GM23338 (cell line): ENCODE measurements around the gene ME3. TPM values are rescaled to one million over a fixed set of nuclear protein-coding genes. Genes with fewer than 3 reads are reported as not detected.

Source experiments
- ATAC-seq: fragments of 200-7000 bp; cut with Tn5 transposase; 3 replicates; pipeline ENCODE4 v1.9.1; 2020
- DNase-seq: peaks from one replicate; pipeline ENCODE4 v3.0.0-alpha.2; 2015; ENCODE audit warnings: low spot score
- H2AFZ ChIP-seq: fragments of 200-600 bp; sonication (generic); 2 replicates; pipeline ENCODE4 v1.8.0; 2016; ENCODE audit warnings: antibody characterized with exemption, mild to moderate bottlenecking, moderate library complexity
- H3F3A ChIP-seq: fragments of 200-600 bp; sonication (generic); replicated peaks from 2 replicates; pipeline ENCODE4 v1.8.0; 2017; ENCODE audit warnings: antibody characterized with exemption, mixed run types, low read depth
- H3K27ac ChIP-seq: fragments of 200-600 bp; sonication (generic); 2 replicates; pipeline ENCODE4 v1.6.1; 2016; ENCODE audit warnings: low read depth
- H3K27me3 ChIP-seq: fragments of 200-600 bp; sonication (generic); 2 replicates; pipeline ENCODE4 v1.8.0; 2016; ENCODE audit warnings: mild to moderate bottlenecking, mixed run types, moderate library complexity; ENCODE audit not compliant: insufficient read depth
- H3K36me3 ChIP-seq: fragments of 200-600 bp; sonication (generic); 2 replicates; pipeline ENCODE4 v1.8.0; 2016; ENCODE audit warnings: mild to moderate bottlenecking; ENCODE audit not compliant: insufficient read depth
- H3K4me1 ChIP-seq: fragments of 200-600 bp; sonication (generic); 2 replicates; pipeline ENCODE4 v1.8.0; 2016; ENCODE audit warnings: mild to moderate bottlenecking, moderate library complexity; ENCODE audit not compliant: insufficient read depth
- H3K4me2 ChIP-seq: fragments of 200-600 bp; sonication (generic); 2 replicates; pipeline ENCODE4 v1.7.1; 2017; ENCODE audit warnings: mixed run types
- H3K4me3 ChIP-seq: fragments of 200-600 bp; sonication (generic); 2 replicates; pipeline ENCODE4 v1.6.1; 2016; ENCODE audit warnings: mixed run types
- H3K79me2 ChIP-seq: fragments of 200-600 bp; sonication (generic); replicated peaks from 2 replicates; pipeline ENCODE4 v1.8.0; 2017; ENCODE audit warnings: mild to moderate bottlenecking; ENCODE audit not compliant: insufficient read depth
- H3K9me2 ChIP-seq: fragments of 200-600 bp; sonication (generic); 2 replicates; pipeline ENCODE4 v1.8.0; 2017; ENCODE audit not compliant: insufficient read depth
- H4K20me1 ChIP-seq: fragments of 200-600 bp; sonication (generic); replicated peaks from 2 replicates; pipeline ENCODE4 v1.8.0; 2017; ENCODE audit warnings: mild to moderate bottlenecking; ENCODE audit not compliant: insufficient read depth
- H3K27ac Mint-ChIP-seq: 2 replicates; pipeline ENCODE4 v1.8.0; 2020; ENCODE audit warnings: inconsistent platforms, mild to moderate bottlenecking, moderate library complexity, mixed read lengths
- H3K27me3 Mint-ChIP-seq: 3 replicates; pipeline ENCODE4 v1.8.0; 2022; ENCODE audit warnings: low read depth, mild to moderate bottlenecking, moderate library complexity, mixed read lengths, inconsistent platforms; ENCODE audit not compliant: insufficient read depth, poor library complexity
- H3K36me3 Mint-ChIP-seq: 3 replicates; pipeline ENCODE4 v1.8.0; 2021; ENCODE audit warnings: low read depth, mild to moderate bottlenecking, inconsistent platforms, moderate library complexity, mixed read lengths
- H3K4me1 Mint-ChIP-seq: 3 replicates; pipeline ENCODE4 v1.8.0; 2020; ENCODE audit warnings: mild to moderate bottlenecking, inconsistent platforms, mixed read lengths
- H3K4me3 Mint-ChIP-seq: 3 replicates; pipeline ENCODE4 v1.8.0; 2021; ENCODE audit warnings: moderate library complexity, mild to moderate bottlenecking, inconsistent platforms, mixed read lengths
- H3K9me3 Mint-ChIP-seq: 3 replicates; pipeline ENCODE4 v1.8.0; 2020; ENCODE audit warnings: moderate library complexity, mild to moderate bottlenecking, inconsistent platforms, mixed read lengths
- CREB1 ChIP-seq: fragments of 250-450 bp; sonication (Bioruptor Pico); IDR thresholded peaks from 2 replicates; pipeline ENCODE4 v1.5.0; 2020; ENCODE audit warnings: low read depth, mild to moderate bottlenecking, moderate library complexity
- EZH2 ChIP-seq: fragments of 200-600 bp; sonication (generic); IDR thresholded peaks from one replicate; pipeline ENCODE4 v1.8.0; 2017; ENCODE audit warnings: antibody characterized with exemption, mild to moderate bottlenecking, low read depth; ENCODE audit not compliant: unreplicated experiment
- NANOG ChIP-seq: IDR thresholded peaks from 2 replicates; pipeline ENCODE4 v1.6.1; 2016; ENCODE audit warnings: antibody characterized with exemption, borderline replicate concordance
- POLR2AphosphoS5 ChIP-seq: IDR thresholded peaks from 2 replicates; pipeline ENCODE4 v1.6.1; 2016; ENCODE audit warnings: antibody characterized with exemption, low read depth
- STAT1 ChIP-seq: IDR thresholded peaks from one replicate; pipeline ENCODE4 v1.6.1; 2016; ENCODE audit warnings: antibody characterized with exemption; ENCODE audit not compliant: unreplicated experiment
- ZNF114 ChIP-seq: fragments of 250-450 bp; sonication (Bioruptor Pico); IDR thresholded peaks from 2 replicates; pipeline ENCODE4 v1.5.0; 2020; ENCODE audit warnings: mild to moderate bottlenecking, moderate library complexity
- polyA plus RNA-seq: library from polyadenylated mRNA; unstranded; fragments of >200 nt; fragmentation: Nextera tagmentation; extraction: Ambion mirVana; gene quantifications from 2 replicates; pipeline ENCODE4 v1.2.1, GENCODE V29; 2016
- total RNA-seq: library from RNA; depleted of rRNA; stranded (reverse); fragments of >200 nt; shearing (Covaris generic); gene quantifications from 2 replicates; pipeline ENCODE4 v1.2.3, GENCODE V29; 2014
- TF ChIP-seq, protein P1 (sequence below): IDR thresholded peaks from one replicate; pipeline ENCODE4 v1.6.1; 2018; ENCODE audit warnings: antibody characterized with exemption; ENCODE audit not compliant: unreplicated experiment
- TF ChIP-seq, protein P2 (sequence below), 2 experiments: fragments of 200-600 bp in 1 of 2; sonication (generic) in 1 of 2; conservative IDR thresholded peaks; 2 replicates each; pipeline versions ENCODE4 v1.5.1 to v1.6.1; 2016 to 2017; ENCODE audit warnings: antibody characterized with exemption in 2 of 2, low read depth in 2 of 2, mild to moderate bottlenecking in 2 of 2, moderate library complexity in 1 of 2
- TF ChIP-seq, protein P3 (sequence below): fragments of 250-450 bp; sonication (Bioruptor Pico); IDR thresholded peaks from 2 replicates; pipeline ENCODE4 v1.5.0; 2020; ENCODE audit warnings: mild to moderate bottlenecking, moderate library complexity

The ME3 gene
- total and polyA plus RNA-seq, 2 experiments from 2014 or later = 1.3 to 4.0 TPM

DNA sequence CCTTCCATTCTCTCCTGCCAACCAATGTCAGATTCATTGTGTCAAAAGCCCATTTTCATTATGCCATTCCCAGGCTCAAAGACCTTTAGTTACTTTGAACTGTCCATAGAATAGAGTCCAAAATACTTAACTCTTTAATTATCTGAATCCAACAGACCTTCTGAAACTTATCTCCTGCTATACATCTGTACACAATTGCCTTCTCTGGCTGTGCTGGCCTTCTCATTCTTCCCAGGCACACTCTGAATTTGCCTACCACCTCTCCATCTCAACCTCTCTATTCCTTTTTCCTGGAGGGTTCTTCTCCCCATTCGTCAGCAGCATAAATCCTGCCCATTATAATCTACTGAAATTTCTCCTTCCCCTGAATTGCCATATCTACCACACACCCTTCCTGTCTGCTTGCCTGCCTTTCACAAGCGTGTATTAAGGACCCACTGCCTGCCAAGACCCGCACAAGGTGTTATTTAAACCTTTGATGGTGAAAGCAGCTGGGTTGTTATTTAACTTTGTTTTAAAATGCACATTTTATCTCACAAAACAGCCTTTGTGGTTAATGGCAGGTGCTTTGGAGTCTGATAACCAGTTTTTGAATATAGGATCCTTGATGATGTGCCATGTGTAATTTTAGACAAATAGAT is 171.8 kb downstream of the ME3 start:
- no peaks in the 10 kb centered on the region for H3K9me3 Mint-ChIP-seq
- Histone ChIP-seq H3K36me3 (no peaks in the 10 kb centered on the region), H3K27me3 (no peaks in the 10 kb centered on the region), H3K27ac (no peak overlapping the region), H3K4me3 (no peak overlapping the region), H4K20me1 (no peaks in the 10 kb centered on the region), H3K4me1 (peaks cover 14% of the 10 kb centered on the region), H3K79me2 (no peaks in the 10 kb centered on the region), H3F3A (no peaks in the 10 kb centered on the region), H3K9me2 (peaks cover 5% of the 10 kb centered on the region; the same call in 1 of the 2 replicates), H3K4me2 (no peak overlapping the region), H2AFZ (no peak overlapping the region)
- H3K27me3 Mint-ChIP-seq = peaks cover 2% of the 10 kb centered on the region
- H3K36me3 Mint-ChIP-seq = no peaks in the 10 kb centered on the region
- DNase-seq (no peak), ATAC-seq (no peak)
- TF ChIP-seq, protein P1, sequence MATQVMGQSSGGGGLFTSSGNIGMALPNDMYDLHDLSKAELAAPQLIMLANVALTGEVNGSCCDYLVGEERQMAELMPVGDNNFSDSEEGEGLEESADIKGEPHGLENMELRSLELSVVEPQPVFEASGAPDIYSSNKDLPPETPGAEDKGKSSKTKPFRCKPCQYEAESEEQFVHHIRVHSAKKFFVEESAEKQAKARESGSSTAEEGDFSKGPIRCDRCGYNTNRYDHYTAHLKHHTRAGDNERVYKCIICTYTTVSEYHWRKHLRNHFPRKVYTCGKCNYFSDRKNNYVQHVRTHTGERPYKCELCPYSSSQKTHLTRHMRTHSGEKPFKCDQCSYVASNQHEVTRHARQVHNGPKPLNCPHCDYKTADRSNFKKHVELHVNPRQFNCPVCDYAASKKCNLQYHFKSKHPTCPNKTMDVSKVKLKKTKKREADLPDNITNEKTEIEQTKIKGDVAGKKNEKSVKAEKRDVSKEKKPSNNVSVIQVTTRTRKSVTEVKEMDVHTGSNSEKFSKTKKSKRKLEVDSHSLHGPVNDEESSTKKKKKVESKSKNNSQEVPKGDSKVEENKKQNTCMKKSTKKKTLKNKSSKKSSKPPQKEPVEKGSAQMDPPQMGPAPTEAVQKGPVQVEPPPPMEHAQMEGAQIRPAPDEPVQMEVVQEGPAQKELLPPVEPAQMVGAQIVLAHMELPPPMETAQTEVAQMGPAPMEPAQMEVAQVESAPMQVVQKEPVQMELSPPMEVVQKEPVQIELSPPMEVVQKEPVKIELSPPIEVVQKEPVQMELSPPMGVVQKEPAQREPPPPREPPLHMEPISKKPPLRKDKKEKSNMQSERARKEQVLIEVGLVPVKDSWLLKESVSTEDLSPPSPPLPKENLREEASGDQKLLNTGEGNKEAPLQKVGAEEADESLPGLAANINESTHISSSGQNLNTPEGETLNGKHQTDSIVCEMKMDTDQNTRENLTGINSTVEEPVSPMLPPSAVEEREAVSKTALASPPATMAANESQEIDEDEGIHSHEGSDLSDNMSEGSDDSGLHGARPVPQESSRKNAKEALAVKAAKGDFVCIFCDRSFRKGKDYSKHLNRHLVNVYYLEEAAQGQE = no peak
- TF ChIP-seq CREB1 (CRISPR knock-in tag) = no peak
- H3K4me1 Mint-ChIP-seq = peaks cover 13% of the 10 kb centered on the region; the same call in 2 of the 3 replicates
- H3K4me3 Mint-ChIP-seq = no peak overlapping the region
- H3K27ac Mint-ChIP-seq = no peak overlapping the region

DNA sequence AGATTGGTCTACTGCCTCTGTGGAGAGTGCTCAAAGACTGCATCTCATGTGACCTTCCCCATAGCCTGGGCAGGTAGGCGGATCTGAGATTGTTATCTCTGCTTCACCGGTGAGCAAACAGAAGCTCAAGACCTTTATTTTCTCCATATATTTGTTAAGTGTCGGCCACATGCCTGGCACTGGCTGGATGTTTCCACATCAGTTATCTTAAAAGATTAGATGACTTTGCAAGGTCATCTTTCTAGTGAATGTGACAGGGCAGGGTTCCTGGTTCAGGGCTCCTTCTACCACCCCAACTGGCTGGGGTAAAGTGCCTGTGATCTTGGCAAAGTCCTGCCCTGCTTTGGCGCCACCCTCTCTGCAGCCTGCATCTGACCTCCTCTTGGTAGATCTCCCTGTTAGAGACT is 172.7 kb downstream of the ME3 start:
- Mint-ChIP-seq H3K36me3 (no peaks in the 10 kb centered on the region), H3K27me3 (peaks cover 2% of the 10 kb centered on the region), H3K27ac (no peak overlapping the region), H3K4me1 (peaks cover 20% of the 10 kb centered on the region; the same call in 2 of the 3 replicates), H3K4me3 (no peak overlapping the region), H3K9me3 (no peaks in the 10 kb centered on the region)
- Histone ChIP-seq H3K4me1 (peaks cover 21% of the 10 kb centered on the region), H3K79me2 (no peaks in the 10 kb centered on the region), H3K9me2 (peaks cover 5% of the 10 kb centered on the region; the same call in 1 of the 2 replicates), H3K4me2 (no peak overlapping the region), H3K27me3 (no peaks in the 10 kb centered on the region), H2AFZ (no peak overlapping the region), H3F3A (no peaks in the 10 kb centered on the region), H4K20me1 (no peaks in the 10 kb centered on the region), H3K36me3 (no peaks in the 10 kb centered on the region), H3K27ac (no peak overlapping the region), H3K4me3 (no peak overlapping the region)
- ATAC-seq (no peak), DNase-seq (no peak)
- TF ChIP-seq POLR2AphosphoS5 (no peak), ZNF114 (CRISPR knock-in tag) (no peak), EZH2 (no peak), STAT1 (no peak), CREB1 (CRISPR knock-in tag) (no peak), NANOG (no peak)
- TF ChIP-seq, protein P2, sequence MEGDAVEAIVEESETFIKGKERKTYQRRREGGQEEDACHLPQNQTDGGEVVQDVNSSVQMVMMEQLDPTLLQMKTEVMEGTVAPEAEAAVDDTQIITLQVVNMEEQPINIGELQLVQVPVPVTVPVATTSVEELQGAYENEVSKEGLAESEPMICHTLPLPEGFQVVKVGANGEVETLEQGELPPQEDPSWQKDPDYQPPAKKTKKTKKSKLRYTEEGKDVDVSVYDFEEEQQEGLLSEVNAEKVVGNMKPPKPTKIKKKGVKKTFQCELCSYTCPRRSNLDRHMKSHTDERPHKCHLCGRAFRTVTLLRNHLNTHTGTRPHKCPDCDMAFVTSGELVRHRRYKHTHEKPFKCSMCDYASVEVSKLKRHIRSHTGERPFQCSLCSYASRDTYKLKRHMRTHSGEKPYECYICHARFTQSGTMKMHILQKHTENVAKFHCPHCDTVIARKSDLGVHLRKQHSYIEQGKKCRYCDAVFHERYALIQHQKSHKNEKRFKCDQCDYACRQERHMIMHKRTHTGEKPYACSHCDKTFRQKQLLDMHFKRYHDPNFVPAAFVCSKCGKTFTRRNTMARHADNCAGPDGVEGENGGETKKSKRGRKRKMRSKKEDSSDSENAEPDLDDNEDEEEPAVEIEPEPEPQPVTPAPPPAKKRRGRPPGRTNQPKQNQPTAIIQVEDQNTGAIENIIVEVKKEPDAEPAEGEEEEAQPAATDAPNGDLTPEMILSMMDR (conservative IDR thresholded peaks at IDR 0.05; ENCODE audit: low read depth in 2 of 2) = no peak
- TF ChIP-seq, protein P3, sequence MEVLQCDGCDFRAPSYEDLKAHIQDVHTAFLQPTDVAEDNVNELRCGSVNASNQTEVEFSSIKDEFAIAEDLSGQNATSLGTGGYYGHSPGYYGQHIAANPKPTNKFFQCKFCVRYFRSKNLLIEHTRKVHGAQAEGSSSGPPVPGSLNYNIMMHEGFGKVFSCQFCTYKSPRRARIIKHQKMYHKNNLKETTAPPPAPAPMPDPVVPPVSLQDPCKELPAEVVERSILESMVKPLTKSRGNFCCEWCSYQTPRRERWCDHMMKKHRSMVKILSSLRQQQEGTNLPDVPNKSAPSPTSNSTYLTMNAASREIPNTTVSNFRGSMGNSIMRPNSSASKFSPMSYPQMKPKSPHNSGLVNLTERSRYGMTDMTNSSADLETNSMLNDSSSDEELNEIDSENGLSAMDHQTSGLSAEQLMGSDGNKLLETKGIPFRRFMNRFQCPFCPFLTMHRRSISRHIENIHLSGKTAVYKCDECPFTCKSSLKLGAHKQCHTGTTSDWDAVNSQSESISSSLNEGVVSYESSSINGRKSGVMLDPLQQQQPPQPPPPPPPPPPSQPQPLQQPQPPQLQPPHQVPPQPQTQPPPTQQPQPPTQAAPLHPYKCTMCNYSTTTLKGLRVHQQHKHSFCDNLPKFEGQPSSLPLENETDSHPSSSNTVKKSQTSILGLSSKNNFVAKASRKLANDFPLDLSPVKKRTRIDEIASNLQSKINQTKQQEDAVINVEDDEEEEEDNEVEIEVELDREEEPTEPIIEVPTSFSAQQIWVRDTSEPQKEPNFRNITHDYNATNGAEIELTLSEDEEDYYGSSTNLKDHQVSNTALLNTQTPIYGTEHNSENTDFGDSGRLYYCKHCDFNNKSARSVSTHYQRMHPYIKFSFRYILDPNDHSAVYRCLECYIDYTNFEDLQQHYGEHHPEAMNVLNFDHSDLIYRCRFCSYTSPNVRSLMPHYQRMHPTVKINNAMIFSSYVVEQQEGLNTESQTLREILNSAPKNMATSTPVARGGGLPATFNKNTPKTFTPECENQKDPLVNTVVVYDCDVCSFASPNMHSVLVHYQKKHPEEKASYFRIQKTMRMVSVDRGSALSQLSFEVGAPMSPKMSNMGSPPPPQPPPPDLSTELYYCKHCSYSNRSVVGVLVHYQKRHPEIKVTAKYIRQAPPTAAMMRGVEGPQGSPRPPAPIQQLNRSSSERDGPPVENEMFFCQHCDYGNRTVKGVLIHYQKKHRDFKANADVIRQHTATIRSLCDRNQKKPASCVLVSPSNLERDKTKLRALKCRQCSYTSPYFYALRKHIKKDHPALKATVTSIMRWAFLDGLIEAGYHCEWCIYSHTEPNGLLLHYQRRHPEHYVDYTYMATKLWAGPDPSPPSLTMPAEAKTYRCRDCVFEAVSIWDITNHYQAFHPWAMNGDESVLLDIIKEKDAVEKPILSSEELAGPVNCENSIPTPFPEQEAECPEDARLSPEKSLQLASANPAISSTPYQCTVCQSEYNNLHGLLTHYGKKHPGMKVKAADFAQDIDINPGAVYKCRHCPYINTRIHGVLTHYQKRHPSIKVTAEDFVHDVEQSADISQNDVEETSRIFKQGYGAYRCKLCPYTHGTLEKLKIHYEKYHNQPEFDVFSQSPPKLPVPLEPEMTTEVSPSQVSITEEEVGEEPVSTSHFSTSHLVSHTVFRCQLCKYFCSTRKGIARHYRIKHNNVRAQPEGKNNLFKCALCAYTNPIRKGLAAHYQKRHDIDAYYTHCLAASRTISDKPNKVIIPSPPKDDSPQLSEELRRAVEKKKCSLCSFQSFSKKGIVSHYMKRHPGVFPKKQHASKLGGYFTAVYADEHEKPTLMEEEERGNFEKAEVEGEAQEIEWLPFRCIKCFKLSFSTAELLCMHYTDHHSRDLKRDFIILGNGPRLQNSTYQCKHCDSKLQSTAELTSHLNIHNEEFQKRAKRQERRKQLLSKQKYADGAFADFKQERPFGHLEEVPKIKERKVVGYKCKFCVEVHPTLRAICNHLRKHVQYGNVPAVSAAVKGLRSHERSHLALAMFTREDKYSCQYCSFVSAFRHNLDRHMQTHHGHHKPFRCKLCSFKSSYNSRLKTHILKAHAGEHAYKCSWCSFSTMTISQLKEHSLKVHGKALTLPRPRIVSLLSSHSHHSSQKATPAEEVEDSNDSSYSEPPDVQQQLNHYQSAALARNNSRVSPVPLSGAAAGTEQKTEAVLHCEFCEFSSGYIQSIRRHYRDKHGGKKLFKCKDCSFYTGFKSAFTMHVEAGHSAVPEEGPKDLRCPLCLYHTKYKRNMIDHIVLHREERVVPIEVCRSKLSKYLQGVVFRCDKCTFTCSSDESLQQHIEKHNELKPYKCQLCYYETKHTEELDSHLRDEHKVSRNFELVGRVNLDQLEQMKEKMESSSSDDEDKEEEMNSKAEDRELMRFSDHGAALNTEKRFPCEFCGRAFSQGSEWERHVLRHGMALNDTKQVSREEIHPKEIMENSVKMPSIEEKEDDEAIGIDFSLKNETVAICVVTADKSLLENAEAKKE = no peak
